Measurements from ENCODE around the gene GFOD2.

GFOD2 gene

GRCh38 chr16:67657751-67658518, 61.2 kb downstream of the GFOD2 start:
- DNase-seq (ENCODE audit: low read depth) = no peak

GRCh38 chr16:67657017-67657608, 62.0 kb downstream of the GFOD2 start:
- no peak for DNase-seq (ENCODE audit: low read depth)

GRCh38 chr16:67656344-67657016, 62.6 kb downstream of the GFOD2 start:
- DNase-seq (ENCODE audit: low read depth) = no peak

GRCh38 chr16:67655363-67655762, 63.8 kb downstream of the GFOD2 start:
- DNase-seq (ENCODE audit: low read depth) = no peak

GRCh38 chr16:67654403-67654911, 64.7 kb downstream of the GFOD2 start:
- no peak for DNase-seq (ENCODE audit: low read depth)

- no peak for DNase-seq (ENCODE audit: low read depth)
Observed at GRCh38 chr16:67653789-67654402, 65.2 kb downstream of the GFOD2 start.

- DNase-seq (ENCODE audit: low read depth) = no peak
Observed at GRCh38 chr16:67653128-67653788, 65.9 kb downstream of the GFOD2 start.

GRCh38 chr16:67652578-67653127, 66.5 kb downstream of the GFOD2 start:
- no peak for DNase-seq (ENCODE audit: low read depth)

- no peak for DNase-seq (ENCODE audit: low read depth)
Observed at GRCh38 chr16:67651847-67652246, 67.3 kb downstream of the GFOD2 start.

GRCh38 chr16:67651039-67651438, 68.1 kb downstream of the GFOD2 start:
- no peak for DNase-seq (ENCODE audit: low read depth)

GRCh38 chr16:67650023-67650422, 69.1 kb downstream of the GFOD2 start:
- no peak for DNase-seq (ENCODE audit: low read depth)

- DNase-seq (ENCODE audit: low read depth) = no peak
Observed at GRCh38 chr16:67649494-67649931, 69.6 kb downstream of the GFOD2 start.

- no peak for DNase-seq (ENCODE audit: low read depth)
Observed at GRCh38 chr16:67648764-67649407, 70.2 kb downstream of the GFOD2 start.

- DNase-seq (ENCODE audit: low read depth) = no peak
Observed at GRCh38 chr16:67648088-67648763, 70.9 kb downstream of the GFOD2 start.

- DNase-seq (ENCODE audit: low read depth) = no peak
Observed at GRCh38 chr16:67647681-67648080, 71.4 kb downstream of the GFOD2 start.

- DNase-seq (ENCODE audit: low read depth) = no peak
Observed at GRCh38 chr16:67647111-67647651, 71.9 kb downstream of the GFOD2 start.

- DNase-seq (ENCODE audit: low read depth) = no peak
Observed at GRCh38 chr16:67645397-67646121, 73.6 kb downstream of the GFOD2 start.

GRCh38 chr16:67644038-67644437, 75.1 kb downstream of the GFOD2 start:
- DNase-seq (ENCODE audit: low read depth) = no peak
